Measurements from ENCODE around the gene NANOS3.

The NANOS3 gene

GRCh38 chr19:13876834-13877233, at the start of gene NANOS3:
NANOS3 (plus strand) TSS chr19:13877134; CDS start chr19:13877249, 115 bp downstream.
- no peak for DNase-seq

GRCh38 chr19:13827656-13828055, 49.3 kb upstream of the NANOS3 start:
- DNase-seq = no peak

- DNase-seq = no peak
Measured at GRCh38 chr19:13830114-13830740, 46.7 kb upstream of the NANOS3 start.

GRCh38 chr19:13830741-13831536, 46.0 kb upstream of the NANOS3 start:
- no peak for DNase-seq

- DNase-seq = no peak
Measured at GRCh38 chr19:13831537-13832467, 45.1 kb upstream of the NANOS3 start.

- DNase-seq = peak; percentile 47
Measured at GRCh38 chr19:13833330-13834243, 43.3 kb upstream of the NANOS3 start.

GRCh38 chr19:13834244-13835069, 42.5 kb upstream of the NANOS3 start:
- no peak for DNase-seq

- DNase-seq = no peak
Measured at GRCh38 chr19:13835791-13836723, 40.9 kb upstream of the NANOS3 start.

- DNase-seq = no peak
Measured at GRCh38 chr19:13838435-13839129, 38.4 kb upstream of the NANOS3 start.

- no peak for DNase-seq
Measured at GRCh38 chr19:13839130-13839937, 37.6 kb upstream of the NANOS3 start.

GRCh38 chr19:13839938-13840304, 37.0 kb upstream of the NANOS3 start:
- no peak for DNase-seq

- no peak for DNase-seq
Measured at GRCh38 chr19:13840305-13841085, 36.4 kb upstream of the NANOS3 start.

- no peak for DNase-seq
Measured at GRCh38 chr19:13841086-13841961, 35.6 kb upstream of the NANOS3 start.

GRCh38 chr19:13841962-13842290, 35.0 kb upstream of the NANOS3 start:
- no peak for DNase-seq

- no peak for DNase-seq
Measured at GRCh38 chr19:13842291-13843103, 34.4 kb upstream of the NANOS3 start.
